ENCODE data around the gene SOAT1.
"Not testable (repeated sequence)": the region's sequence is repeated elsewhere in the genome, so short reads cannot be mapped to it uniquely, and the experiment has no call there.

SOAT1 gene

GRCh38 chr1:179263121-179263520 is 30.5 kb upstream of the SOAT1 start:
- no peak for TF ChIP-seq CTCF (IDR thresholded peaks at IDR 0.05; ENCODE audit: extremely low read depth, insufficient read depth, missing control alignments)
- no peak for DNase-seq (ENCODE audit: low spot score)
- in situ Hi-C loops (cut with MboI; ENCODE audit: low pct_unique_long_range_greater_than_20kb, low sequenced_read_pairs, unreplicated experiment): no loop called here

GRCh38 chr1:179264507-179264906 is 29.1 kb upstream of the SOAT1 start:
- in situ Hi-C loops (cut with MboI; ENCODE audit: low pct_unique_long_range_greater_than_20kb, low sequenced_read_pairs, unreplicated experiment): no loop called here
- no peak for TF ChIP-seq CTCF (IDR thresholded peaks at IDR 0.05; ENCODE audit: extremely low read depth, insufficient read depth, missing control alignments)
- DNase-seq (ENCODE audit: low spot score): no peak

GRCh38 chr1:179269071-179269470 is 24.5 kb upstream of the SOAT1 start:
- no peak for TF ChIP-seq CTCF (IDR thresholded peaks at IDR 0.05; ENCODE audit: extremely low read depth, insufficient read depth, missing control alignments)
- no peak for DNase-seq (ENCODE audit: low spot score)
- in situ Hi-C loops (cut with MboI; ENCODE audit: low pct_unique_long_range_greater_than_20kb, low sequenced_read_pairs, unreplicated experiment): no loop called here

- in situ Hi-C loops (cut with MboI; ENCODE audit: low pct_unique_long_range_greater_than_20kb, low sequenced_read_pairs, unreplicated experiment); DNase-seq (ENCODE audit: low spot score): not testable (repeated sequence)
These were observed 19.2 kb upstream of the SOAT1 start for GRCh38 chr1:179274424-179274823.

- no peak for TF ChIP-seq CTCF (IDR thresholded peaks at IDR 0.05; ENCODE audit: extremely low read depth, insufficient read depth, missing control alignments)
- in situ Hi-C loops (cut with MboI; ENCODE audit: low pct_unique_long_range_greater_than_20kb, low sequenced_read_pairs, unreplicated experiment): no loop called here
- DNase-seq (ENCODE audit: low spot score): no peak
These were observed 14.7 kb upstream of the SOAT1 start for GRCh38 chr1:179278920-179279319.

GRCh38 chr1:179283992-179284391 is 9.6 kb upstream of the SOAT1 start:
- TF ChIP-seq CTCF (IDR thresholded peaks at IDR 0.05; ENCODE audit: extremely low read depth, insufficient read depth, missing control alignments): no peak
- DNase-seq (ENCODE audit: low spot score): no peak
- in situ Hi-C loops (cut with MboI; ENCODE audit: low pct_unique_long_range_greater_than_20kb, low sequenced_read_pairs, unreplicated experiment): no loop called here

- in situ Hi-C loops (cut with MboI; ENCODE audit: low pct_unique_long_range_greater_than_20kb, low sequenced_read_pairs, unreplicated experiment): no loop called here
- no peak for DNase-seq (ENCODE audit: low spot score)
- TF ChIP-seq CTCF (IDR thresholded peaks at IDR 0.05; ENCODE audit: extremely low read depth, insufficient read depth, missing control alignments): no peak
These were observed 5.7 kb upstream of the SOAT1 start for GRCh38 chr1:179287946-179288345.
